Measurements from ENCODE around the gene SDC3. TPM values are rescaled to one million over a fixed set of nuclear protein-coding genes. Genes with fewer than 3 reads are reported as not detected.

Gene SDC3, protein sequence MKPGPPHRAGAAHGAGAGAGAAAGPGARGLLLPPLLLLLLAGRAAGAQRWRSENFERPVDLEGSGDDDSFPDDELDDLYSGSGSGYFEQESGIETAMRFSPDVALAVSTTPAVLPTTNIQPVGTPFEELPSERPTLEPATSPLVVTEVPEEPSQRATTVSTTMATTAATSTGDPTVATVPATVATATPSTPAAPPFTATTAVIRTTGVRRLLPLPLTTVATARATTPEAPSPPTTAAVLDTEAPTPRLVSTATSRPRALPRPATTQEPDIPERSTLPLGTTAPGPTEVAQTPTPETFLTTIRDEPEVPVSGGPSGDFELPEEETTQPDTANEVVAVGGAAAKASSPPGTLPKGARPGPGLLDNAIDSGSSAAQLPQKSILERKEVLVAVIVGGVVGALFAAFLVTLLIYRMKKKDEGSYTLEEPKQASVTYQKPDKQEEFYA
- total RNA-seq, result 100 to 1,000 TPM in 1 of 2 donors, 10 to 100 TPM in 1; 94.1 to 143 TPM
- polyA plus RNA-seq (2013, experiment 1 of 2), result 94.6 TPM
- polyA plus RNA-seq (2013, experiment 2 of 2), result 84.7 TPM
- long read RNA-seq, experiment 1, partial matches to known transcripts, result 0 of 52 reads
- long read RNA-seq, experiment 1, other reads (novel, unspliced or antisense), result 51 of 52 reads
- long read RNA-seq, experiment 2, full-length matches to known transcripts, result 255 of 361 reads
- long read RNA-seq, experiment 2, partial matches to known transcripts, result 7 of 361 reads
- long read RNA-seq, experiment 2, other reads (novel, unspliced or antisense), result 99 of 361 reads
- long read RNA-seq, experiment 3, full-length matches to known transcripts, result 2 of 65 reads
- long read RNA-seq, experiment 3, partial matches to known transcripts, result 1 of 65 reads
- long read RNA-seq, experiment 3, other reads (novel, unspliced or antisense), result 62 of 65 reads
- long read RNA-seq, experiment 4, partial matches to known transcripts, result 0 of 3 reads
- long read RNA-seq, experiment 4, other reads (novel, unspliced or antisense), result 3 of 3 reads

GRCh38 chr1:30908696-30909364 is at the start of gene SDC3:
SDC3 (minus strand) TSS chr1:30908758; CDS start chr1:30908586, 172 bp downstream.
- Mint-ChIP-seq H3K27ac (peak within 1 kb of the TSS; percentile 88), H3K27me3 (ENCODE audit: insufficient read depth) (peaks cover 12% of the 10 kb centered on the region), H3K9me3 (no peaks in the 10 kb centered on the region), H3K4me3 (peak within 1 kb of the TSS; percentile 88), H3K36me3 (ENCODE audit: low read depth) (peaks cover 2% of the 10 kb centered on the region), H3K4me1 (peaks cover 48% of the 10 kb centered on the region)
- TF ChIP-seq CTCF (conservative IDR thresholded peaks at IDR 0.05), result no peak
- no peaks in the 10 kb centered on the region for H3K27me3 ChIP-seq (ENCODE audit: control insufficient read depth, insufficient read depth, low read length, poor library complexity, severe bottlenecking)
- H3K36me3 ChIP-seq (ENCODE audit: control insufficient read depth, insufficient read depth, low read length), result no peaks in the 10 kb centered on the region
- H3K9me3 ChIP-seq (ENCODE audit: control insufficient read depth, low read length), result no peaks in the 10 kb centered on the region
- peaks cover 13% of the 10 kb centered on the region for H3K4me1 ChIP-seq (ENCODE audit: control insufficient read depth, insufficient read depth, low read length)
- no peak within 1 kb of the TSS for H3K9ac ChIP-seq (ENCODE audit: extremely low read depth, low read length, poor library complexity, severe bottlenecking)
- 5 to 8% methylated on average over 16 to 66 of the region's 68 CpGs for WGBS, 2 experiments (ENCODE audit: insufficient coverage in 1 of 2, insufficient read length in 1 of 2)
- peak; percentile 71 for DNase-seq
- H3K4me3 ChIP-seq (ENCODE audit: low read length), result peak within 1 kb of the TSS; percentile 80
- no peak within 1 kb of the TSS for H3K27ac ChIP-seq (ENCODE audit: low read depth, low read length)

GRCh38 chr1:30957560-30958222 is 49.1 kb upstream of the SDC3 start:
- no peak for TF ChIP-seq CTCF (conservative IDR thresholded peaks at IDR 0.05)
- no peaks in the 10 kb centered on the region for H3K4me1 ChIP-seq (ENCODE audit: control insufficient read depth, insufficient read depth, low read length)
- no peaks in the 10 kb centered on the region for H3K4me1 Mint-ChIP-seq
- H3K9me3 ChIP-seq (ENCODE audit: control insufficient read depth, low read length), result no peaks in the 10 kb centered on the region
- no peaks in the 10 kb centered on the region for H3K27me3 Mint-ChIP-seq (ENCODE audit: insufficient read depth)
- no peak overlapping the region for H3K27ac Mint-ChIP-seq
- WGBS, 2 experiments (ENCODE audit: insufficient coverage in 1 of 2, insufficient read length in 1 of 2), result 93 to 100% methylated on average over 2 to 3 of the region's 4 CpGs
- no peak overlapping the region for H3K4me3 ChIP-seq (ENCODE audit: low read length)
- H3K27ac ChIP-seq (ENCODE audit: low read depth, low read length), result no peak overlapping the region
- DNase-seq, result no peak
- H3K36me3 ChIP-seq (ENCODE audit: control insufficient read depth, insufficient read depth, low read length), result peaks cover 93% of the 10 kb centered on the region
- H3K27me3 ChIP-seq (ENCODE audit: control insufficient read depth, insufficient read depth, low read length, poor library complexity, severe bottlenecking), result no peaks in the 10 kb centered on the region
- H3K9ac ChIP-seq (ENCODE audit: extremely low read depth, low read length, poor library complexity, severe bottlenecking), result no peak overlapping the region
- H3K4me3 Mint-ChIP-seq, result no peak overlapping the region
- no peaks in the 10 kb centered on the region for H3K9me3 Mint-ChIP-seq
- peaks cover 85% of the 10 kb centered on the region for H3K36me3 Mint-ChIP-seq (ENCODE audit: low read depth)

Data from endodermal cell (in vitro differentiated cells).